Kidney epithelial cell (primary cell): ENCODE data around the gene TCTN1. TPM values are rescaled to one million over a fixed set of nuclear protein-coding genes. Genes with fewer than 3 reads are reported as not detected.
"Not testable (repeated sequence)": the region's sequence is repeated elsewhere in the genome, so short reads cannot be mapped to it uniquely, and the experiment has no call there.

Experiments
- DNase-seq: peaks from one replicate; pipeline ENCODE4 v3.0.0-alpha.2; 2010; ENCODE audit warnings: low read depth
- H3K27me3 ChIP-seq: 2 replicates; pipeline ENCODE4 v1.6.0; 2011; ENCODE audit warnings: low read length; ENCODE audit not compliant: control insufficient read depth, insufficient read depth
- H3K36me3 ChIP-seq: 2 replicates; pipeline ENCODE4 v1.5.1; 2011; ENCODE audit warnings: low read length; ENCODE audit not compliant: control insufficient read depth, insufficient read depth
- H3K4me3 ChIP-seq: 2 replicates; pipeline ENCODE4 v1.5.1; 2011; ENCODE audit warnings: low read depth, mild to moderate bottlenecking, control low read depth, low read length
- CTCF ChIP-seq: IDR thresholded peaks from 2 replicates; pipeline ENCODE4 v1.5.1; 2011; ENCODE audit warnings: mild to moderate bottlenecking, moderate library complexity, low read length, control low read depth, inconsistent platforms; ENCODE audit not compliant: insufficient read depth, poor library complexity, severe bottlenecking
- total RNA-seq: library from RNA; depleted of rRNA; stranded (reverse); fragments of >200 nt; gene quantifications from 2 replicates; pipeline ENCODE4 v1.2.3, GENCODE V29; 2015

Gene TCTN1
- total RNA-seq, 1 donor from 2014 or later: 16.5 TPM

- Histone ChIP-seq H3K27me3 (no peaks in the 10 kb centered on the region), H3K4me3 (no peak overlapping the region), H3K36me3 (no peaks in the 10 kb centered on the region)
- TF ChIP-seq CTCF: no peak
- DNase-seq: no peak
Measured at GRCh38 chr12:110599334-110599733, 14.6 kb upstream of the TCTN1 start.

GRCh38 chr12:110600254-110600653 lies 13.7 kb upstream of the TCTN1 start:
- no peak for DNase-seq
- Histone ChIP-seq H3K27me3 (no peaks in the 10 kb centered on the region), H3K36me3 (no peaks in the 10 kb centered on the region), H3K4me3 (no peak overlapping the region)
- peak; percentile 20 for TF ChIP-seq CTCF

- H3K36me3 ChIP-seq, H3K4me3 ChIP-seq, H3K27me3 ChIP-seq, DNase-seq: not testable (repeated sequence)
- peak; percentile 66 for TF ChIP-seq CTCF
Measured at GRCh38 chr12:110602085-110602814, 11.7 kb upstream of the TCTN1 start.

GRCh38 chr12:110606253-110606611 lies 7.7 kb upstream of the TCTN1 start:
- no peak for TF ChIP-seq CTCF
- no peak overlapping the region for H3K4me3 ChIP-seq
- H3K36me3 ChIP-seq: no peaks in the 10 kb centered on the region
- no peaks in the 10 kb centered on the region for H3K27me3 ChIP-seq
- no peak for DNase-seq

GRCh38 chr12:110613071-110613770 lies 708 bp upstream of the TCTN1 start:
- no peaks in the 10 kb centered on the region for H3K36me3 ChIP-seq
- no peaks in the 10 kb centered on the region for H3K27me3 ChIP-seq
- H3K4me3 ChIP-seq: peak overlapping the region; percentile 71
- no peak for DNase-seq
- no peak for TF ChIP-seq CTCF

GRCh38 chr12:110615171-110615570 lies 1.2 kb downstream of the TCTN1 start:
- no peaks in the 10 kb centered on the region for H3K27me3 ChIP-seq
- DNase-seq: no peak
- no peak for TF ChIP-seq CTCF
- H3K4me3 ChIP-seq: no peak overlapping the region
- no peaks in the 10 kb centered on the region for H3K36me3 ChIP-seq
